Measurements from ENCODE around the gene OSCP1.
A peak's percentile ranks its signal among the peaks of the same experiment; 100 is the strongest.

Gene OSCP1

GRCh38 chr1:36380143-36380619, 70.1 kb downstream of the OSCP1 start:
- no peak overlapping the region for H3K9ac ChIP-seq (ENCODE audit: low read depth, low read length, poor library complexity, severe bottlenecking)

DNA sequence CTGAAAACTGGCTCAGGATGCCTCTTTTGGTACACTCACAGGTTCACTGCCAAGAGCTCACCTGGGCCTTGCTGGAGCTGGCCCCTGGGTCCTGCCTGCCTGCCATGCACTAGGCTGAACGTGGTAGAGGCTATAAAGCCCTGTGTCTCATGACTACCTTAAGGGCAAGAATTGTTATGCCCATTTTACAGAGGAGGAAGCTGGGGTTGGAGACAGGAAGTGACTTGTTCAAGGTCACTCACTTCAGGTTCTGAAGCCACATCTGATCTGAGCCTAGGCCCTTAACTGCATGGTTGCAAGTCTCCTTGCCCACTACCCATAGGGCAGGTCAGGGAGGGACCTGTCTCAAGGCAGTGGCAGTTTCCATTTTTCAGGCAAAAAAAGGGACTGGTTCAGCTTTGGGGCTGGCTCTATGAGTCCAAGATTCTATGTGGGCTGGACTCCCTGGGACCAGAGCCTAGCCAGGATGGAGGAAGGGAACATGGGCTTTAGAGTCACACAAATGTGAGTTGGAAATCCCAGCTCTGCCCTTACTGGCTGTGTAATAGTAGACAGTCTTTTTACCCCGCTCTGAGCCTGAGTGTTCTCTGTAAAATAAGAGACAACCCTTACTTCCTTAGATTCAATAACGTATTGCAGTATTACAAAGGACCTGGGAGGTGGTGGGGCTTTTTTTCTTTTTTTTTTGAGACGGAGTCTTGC, 72.3 kb downstream of the OSCP1 start:
- Histone ChIP-seq H3K27me3 (ENCODE audit: insufficient read depth, low read length, poor library complexity, severe bottlenecking) (no peaks in the 10 kb centered on the region), H3K4me3 (ENCODE audit: low read length, poor library complexity, severe bottlenecking) (no peak overlapping the region), H2AFZ (ENCODE audit: low read length) (no peak overlapping the region), H3K36me3 (ENCODE audit: insufficient read depth, low read length) (no peaks in the 10 kb centered on the region), H3K79me2 (ENCODE audit: insufficient read depth, low read length) (peaks cover 88% of the 10 kb centered on the region), H3K9me2 (replicated peaks; ENCODE audit: low read depth, low read length) (no peaks in the 10 kb centered on the region), H3K4me1 (ENCODE audit: insufficient read depth, low read length, poor library complexity, severe bottlenecking) (peaks cover 54% of the 10 kb centered on the region), H4K20me1 (ENCODE audit: insufficient read depth, low read length, poor library complexity, severe bottlenecking) (no peaks in the 10 kb centered on the region), H3K9ac (ENCODE audit: low read depth, low read length, poor library complexity, severe bottlenecking) (no peak overlapping the region), H3F3A (ENCODE audit: low read depth) (no peaks in the 10 kb centered on the region), H3K9me3 (ENCODE audit: insufficient read depth, low read depth, low read length) (no peaks in the 10 kb centered on the region), H3K4me2 (ENCODE audit: low read depth, low read length, poor library complexity, severe bottlenecking) (peak overlapping the region; percentile 19)
- TF ChIP-seq EZH2phosphoT487 (IDR thresholded peaks at IDR 0.05; ENCODE audit: borderline replicate concordance), result no peak
- TF ChIP-seq, protein P1, sequence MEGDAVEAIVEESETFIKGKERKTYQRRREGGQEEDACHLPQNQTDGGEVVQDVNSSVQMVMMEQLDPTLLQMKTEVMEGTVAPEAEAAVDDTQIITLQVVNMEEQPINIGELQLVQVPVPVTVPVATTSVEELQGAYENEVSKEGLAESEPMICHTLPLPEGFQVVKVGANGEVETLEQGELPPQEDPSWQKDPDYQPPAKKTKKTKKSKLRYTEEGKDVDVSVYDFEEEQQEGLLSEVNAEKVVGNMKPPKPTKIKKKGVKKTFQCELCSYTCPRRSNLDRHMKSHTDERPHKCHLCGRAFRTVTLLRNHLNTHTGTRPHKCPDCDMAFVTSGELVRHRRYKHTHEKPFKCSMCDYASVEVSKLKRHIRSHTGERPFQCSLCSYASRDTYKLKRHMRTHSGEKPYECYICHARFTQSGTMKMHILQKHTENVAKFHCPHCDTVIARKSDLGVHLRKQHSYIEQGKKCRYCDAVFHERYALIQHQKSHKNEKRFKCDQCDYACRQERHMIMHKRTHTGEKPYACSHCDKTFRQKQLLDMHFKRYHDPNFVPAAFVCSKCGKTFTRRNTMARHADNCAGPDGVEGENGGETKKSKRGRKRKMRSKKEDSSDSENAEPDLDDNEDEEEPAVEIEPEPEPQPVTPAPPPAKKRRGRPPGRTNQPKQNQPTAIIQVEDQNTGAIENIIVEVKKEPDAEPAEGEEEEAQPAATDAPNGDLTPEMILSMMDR (conservative IDR thresholded peaks at IDR 0.05; ENCODE audit: low read length), result no peak

More at GRCh38 chr1:36380143-36380619, 70.1 kb downstream of the OSCP1 start:
- Histone ChIP-seq H3K4me3 (ENCODE audit: low read length, poor library complexity, severe bottlenecking) (no peak overlapping the region), H2AFZ (ENCODE audit: low read length) (no peak overlapping the region), H3K79me2 (ENCODE audit: insufficient read depth, low read length) (peaks cover 95% of the 10 kb centered on the region), H3K27me3 (ENCODE audit: insufficient read depth, low read length, poor library complexity, severe bottlenecking) (no peaks in the 10 kb centered on the region), H3K9me2 (replicated peaks; ENCODE audit: low read depth, low read length) (no peaks in the 10 kb centered on the region), H4K20me1 (ENCODE audit: insufficient read depth, low read length, poor library complexity, severe bottlenecking) (peaks cover 4% of the 10 kb centered on the region), H3K4me2 (ENCODE audit: low read depth, low read length, poor library complexity, severe bottlenecking) (peak overlapping the region; percentile 18), H3K36me3 (ENCODE audit: insufficient read depth, low read length) (no peaks in the 10 kb centered on the region), H3K9me3 (ENCODE audit: insufficient read depth, low read depth, low read length) (no peaks in the 10 kb centered on the region), H3K4me1 (ENCODE audit: insufficient read depth, low read length, poor library complexity, severe bottlenecking) (peaks cover 49% of the 10 kb centered on the region), H3F3A (ENCODE audit: low read depth) (peaks cover 3% of the 10 kb centered on the region; the same call in 1 of the 2 replicates)
- TF ChIP-seq EZH2phosphoT487 (IDR thresholded peaks at IDR 0.05; ENCODE audit: borderline replicate concordance), result no peak
- TF ChIP-seq, protein P1 (conservative IDR thresholded peaks at IDR 0.05; ENCODE audit: low read length), result no peak

DNA sequence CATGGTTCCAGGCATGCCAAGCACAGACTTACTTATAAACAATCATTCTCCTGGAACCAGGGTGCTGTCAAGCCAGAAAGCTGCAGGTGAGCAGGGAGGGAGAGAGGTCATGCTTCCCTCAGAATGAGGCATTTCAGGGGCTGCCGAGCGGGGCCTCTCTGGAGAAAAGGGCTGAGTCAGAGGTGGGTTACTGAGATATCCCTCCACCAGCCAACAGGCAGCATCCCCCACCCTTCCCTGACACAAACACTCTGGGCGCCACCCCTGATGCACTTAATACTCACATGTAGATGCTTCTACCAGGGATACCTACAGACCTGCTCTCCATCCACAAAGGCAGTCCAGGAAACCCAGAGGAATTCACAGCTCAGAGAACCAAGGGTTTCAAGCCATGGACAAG, 77.6 kb downstream of the OSCP1 start:
- Histone ChIP-seq H3K9ac (ENCODE audit: low read depth, low read length, poor library complexity, severe bottlenecking) (peak overlapping the region; percentile 83), H3K79me2 (ENCODE audit: insufficient read depth, low read length) (peaks cover 67% of the 10 kb centered on the region), H3K4me1 (ENCODE audit: insufficient read depth, low read length, poor library complexity, severe bottlenecking) (peaks cover 43% of the 10 kb centered on the region)

More for the DNA sequence above, 77.6 kb downstream of the OSCP1 start:
- Histone ChIP-seq H4K20me1 (ENCODE audit: insufficient read depth, low read length, poor library complexity, severe bottlenecking) (no peaks in the 10 kb centered on the region), H3F3A (ENCODE audit: low read depth) (no peaks in the 10 kb centered on the region), H3K4me2 (ENCODE audit: low read depth, low read length, poor library complexity, severe bottlenecking) (peak overlapping the region; percentile 96), H3K9me2 (replicated peaks; ENCODE audit: low read depth, low read length) (no peaks in the 10 kb centered on the region), H3K4me3 (ENCODE audit: low read length, poor library complexity, severe bottlenecking) (no peak overlapping the region), H2AFZ (ENCODE audit: low read length) (no peak overlapping the region), H3K9me3 (ENCODE audit: insufficient read depth, low read depth, low read length) (no peaks in the 10 kb centered on the region), H3K27me3 (ENCODE audit: insufficient read depth, low read length, poor library complexity, severe bottlenecking) (no peaks in the 10 kb centered on the region), H3K36me3 (ENCODE audit: insufficient read depth, low read length) (no peaks in the 10 kb centered on the region)
- TF ChIP-seq, protein P1 (conservative IDR thresholded peaks at IDR 0.05; ENCODE audit: low read length), result no peak
- TF ChIP-seq EZH2phosphoT487 (IDR thresholded peaks at IDR 0.05; ENCODE audit: borderline replicate concordance), result no peak
